Caco-2 (cell line): Measurements from ENCODE around the gene NUTM2G. TPM values are rescaled to one million over a fixed set of nuclear protein-coding genes. Genes with fewer than 3 reads are reported as not detected.
"Not testable (repeated sequence)": the region's sequence is repeated elsewhere in the genome, so short reads cannot be mapped to it uniquely, and the experiment has no call there.

Experiments used
- BruUV-seq: library from RNA; stranded (reverse); fragments of 400-500 nt; replicated peaks from 2 replicates; lab custom pipeline; 2021; lab: Mats Ljungman, UMichigan
- CTCF ChIA-PET: fragments of 300-600 bp; sonication (Branson Sonifier 250); formaldehyde crosslinking; loops from one replicate; lab custom pipeline; 2022; ENCODE audit warnings: antibody characterized with exemption; lab: Charles Lee
- POLR2A ChIA-PET: fragments of 300-600 bp; sonication (Branson Sonifier 250); formaldehyde crosslinking; loops from one replicate; lab custom pipeline; 2022; ENCODE audit warnings: antibody characterized with exemption; lab: Charles Lee
- DNase-seq, 2 experiments: peaks; one replicate each; pipeline versions ENCODE4 v3.0.0 to v3.0.0-alpha.2; 2020 to 2022
- H3K27me3 ChIP-seq: replicated peaks from 2 replicates; pipeline ENCODE4 v1.6.0; 2011; ENCODE audit warnings: low read length; ENCODE audit not compliant: control insufficient read depth, insufficient read depth
- H3K36me3 ChIP-seq: 2 replicates; pipeline ENCODE4 v1.5.1; 2011; ENCODE audit warnings: low read length; ENCODE audit not compliant: control insufficient read depth, insufficient read depth
- H3K4me1 ChIP-seq: fragments of 250-450 bp; sonication (Bioruptor Pico); 2 replicates; pipeline ENCODE4 v1.5.1; 2020; ENCODE audit warnings: mild to moderate bottlenecking
- H3K4me3 ChIP-seq: 2 replicates; pipeline ENCODE4 v1.5.1; 2011; ENCODE audit warnings: low read depth, mild to moderate bottlenecking, control low read depth, low read length
- H3K9me3 ChIP-seq: fragments of 250-450 bp; sonication (Bioruptor Pico); 2 replicates; pipeline ENCODE4 v1.5.1; 2020; ENCODE audit warnings: mild to moderate bottlenecking, moderate library complexity
- H3K27ac Mint-ChIP-seq: one replicate; pipeline ENCODE4 v1.8.0; 2022; ENCODE audit warnings: mixed read lengths; ENCODE audit not compliant: unreplicated experiment
- H3K27me3 Mint-ChIP-seq: one replicate; pipeline ENCODE4 v1.8.0; 2022; ENCODE audit warnings: mixed read lengths; ENCODE audit not compliant: insufficient read depth, unreplicated experiment
- H3K36me3 Mint-ChIP-seq: one replicate; pipeline ENCODE4 v1.8.0; 2022; ENCODE audit warnings: mild to moderate bottlenecking, mixed read lengths; ENCODE audit not compliant: insufficient read depth, unreplicated experiment
- H3K4me1 Mint-ChIP-seq: one replicate; pipeline ENCODE4 v1.8.0; 2022; ENCODE audit warnings: low read depth, mixed read lengths; ENCODE audit not compliant: unreplicated experiment
- H3K4me3 Mint-ChIP-seq: one replicate; pipeline ENCODE4 v1.8.0; 2022; ENCODE audit warnings: mild to moderate bottlenecking, moderate library complexity, mixed read lengths; ENCODE audit not compliant: unreplicated experiment
- H3K9me3 Mint-ChIP-seq: one replicate; pipeline ENCODE4 v1.8.0; 2022; ENCODE audit warnings: mixed read lengths; ENCODE audit not compliant: unreplicated experiment
- intact Hi-C: fragments of 100-400 bp; cut with micrococcal nuclease; formaldehyde crosslinking; loops from one replicate; pipeline ENCODE4 v1.10.0; 2022; ENCODE audit not compliant: unreplicated experiment
- total RNA-seq: library from RNA; stranded (reverse); gene quantifications from 2 replicates; pipeline ENCODE4 v1.2.3, GENCODE V29; 2022

The NUTM2G gene
- total RNA-seq, 1 experiment from 2014 or later, result not detected

- H3K36me3 Mint-ChIP-seq, POLR2A ChIA-PET, H3K4me3 ChIP-seq, H3K27me3 ChIP-seq, BruUV-seq, H3K36me3 ChIP-seq, DNase-seq, H3K27ac Mint-ChIP-seq, H3K4me1 Mint-ChIP-seq, H3K4me1 ChIP-seq, H3K9me3 Mint-ChIP-seq, H3K27me3 Mint-ChIP-seq, intact Hi-C loops, H3K4me3 Mint-ChIP-seq, H3K9me3 ChIP-seq, CTCF ChIA-PET: not testable (repeated sequence)
Observed at GRCh38 chr9:96942181-96942580, 13.5 kb downstream of the NUTM2G start.

DNA sequence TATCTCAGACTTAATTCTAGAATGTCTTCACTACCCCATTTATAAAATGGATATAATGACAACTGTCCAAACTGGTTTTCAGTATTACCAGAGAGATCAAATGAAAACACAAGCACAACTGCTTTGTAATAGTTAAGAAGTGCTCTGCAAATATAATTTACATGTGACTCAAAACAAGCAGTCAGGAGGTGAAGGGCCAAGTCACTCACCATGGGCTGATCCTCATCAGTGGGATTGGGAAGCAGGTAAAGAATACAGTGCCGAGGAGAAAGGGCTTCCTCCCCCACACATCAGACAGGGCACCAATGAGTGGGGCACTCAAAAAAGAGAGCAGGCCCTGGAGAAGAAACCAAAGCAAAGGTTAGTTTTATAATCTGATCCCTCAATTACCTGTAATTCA lies 20.7 kb downstream of the NUTM2G start:
- H3K27ac Mint-ChIP-seq, H3K4me1 ChIP-seq, H3K4me1 Mint-ChIP-seq, H3K27me3 ChIP-seq, H3K4me3 Mint-ChIP-seq, CTCF ChIA-PET, intact Hi-C loops, POLR2A ChIA-PET, BruUV-seq, DNase-seq, H3K9me3 ChIP-seq, H3K4me3 ChIP-seq, H3K9me3 Mint-ChIP-seq, H3K27me3 Mint-ChIP-seq, H3K36me3 ChIP-seq: not testable (repeated sequence)
- H3K36me3 Mint-ChIP-seq, result peaks cover 18% of the 10 kb centered on the region

- H3K27me3 ChIP-seq, H3K9me3 Mint-ChIP-seq, POLR2A ChIA-PET, H3K36me3 ChIP-seq, H3K4me3 Mint-ChIP-seq, H3K27ac Mint-ChIP-seq, intact Hi-C loops, DNase-seq, CTCF ChIA-PET, H3K4me3 ChIP-seq, H3K4me1 ChIP-seq, H3K27me3 Mint-ChIP-seq, H3K9me3 ChIP-seq, BruUV-seq, H3K4me1 Mint-ChIP-seq: not testable (repeated sequence)
- peaks cover 18% of the 10 kb centered on the region for H3K36me3 Mint-ChIP-seq
Observed at GRCh38 chr9:96950539-96950938, 21.9 kb downstream of the NUTM2G start.

GRCh38 chr9:96967591-96967990 lies 38.9 kb downstream of the NUTM2G start:
- H3K9me3 Mint-ChIP-seq, H3K4me1 Mint-ChIP-seq, H3K4me3 Mint-ChIP-seq, H3K4me1 ChIP-seq, intact Hi-C loops, H3K27ac Mint-ChIP-seq, POLR2A ChIA-PET, H3K9me3 ChIP-seq, H3K4me3 ChIP-seq, DNase-seq, H3K27me3 Mint-ChIP-seq, CTCF ChIA-PET, H3K36me3 ChIP-seq, BruUV-seq, H3K27me3 ChIP-seq: not testable (repeated sequence)
- H3K36me3 Mint-ChIP-seq, result peaks cover 16% of the 10 kb centered on the region

DNA sequence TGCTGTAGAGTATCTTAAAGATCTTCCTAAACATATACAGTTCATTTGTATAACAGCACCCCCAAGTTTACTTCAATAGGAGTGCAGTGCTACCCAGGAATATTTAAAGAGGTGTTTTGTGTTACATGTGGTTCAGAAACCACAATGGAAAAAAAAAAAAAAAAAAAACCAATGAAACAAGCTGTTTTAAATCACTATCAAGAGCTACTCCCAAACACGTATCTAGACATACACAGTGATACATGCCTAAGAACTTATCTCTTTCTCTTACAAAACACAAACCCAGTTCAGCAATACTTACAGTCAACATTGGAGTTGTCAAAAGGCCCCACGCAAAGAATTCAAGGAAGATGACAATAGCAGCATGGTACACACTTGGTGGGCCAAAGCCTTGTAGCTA lies 43.9 kb downstream of the NUTM2G start:
- POLR2A ChIA-PET, result interaction anchor here (0.6 kb wide), 1 partner anchor 97 kb away, joined by 6 read pairs; no protein-coding TSS in a partner anchor
- intact Hi-C loops, CTCF ChIA-PET, H3K9me3 ChIP-seq, H3K36me3 Mint-ChIP-seq, H3K4me3 Mint-ChIP-seq, H3K27me3 Mint-ChIP-seq, H3K27me3 ChIP-seq, H3K4me1 ChIP-seq, H3K4me1 Mint-ChIP-seq, H3K36me3 ChIP-seq, DNase-seq, BruUV-seq, H3K27ac Mint-ChIP-seq, H3K9me3 Mint-ChIP-seq, H3K4me3 ChIP-seq: not testable (repeated sequence)

DNA sequence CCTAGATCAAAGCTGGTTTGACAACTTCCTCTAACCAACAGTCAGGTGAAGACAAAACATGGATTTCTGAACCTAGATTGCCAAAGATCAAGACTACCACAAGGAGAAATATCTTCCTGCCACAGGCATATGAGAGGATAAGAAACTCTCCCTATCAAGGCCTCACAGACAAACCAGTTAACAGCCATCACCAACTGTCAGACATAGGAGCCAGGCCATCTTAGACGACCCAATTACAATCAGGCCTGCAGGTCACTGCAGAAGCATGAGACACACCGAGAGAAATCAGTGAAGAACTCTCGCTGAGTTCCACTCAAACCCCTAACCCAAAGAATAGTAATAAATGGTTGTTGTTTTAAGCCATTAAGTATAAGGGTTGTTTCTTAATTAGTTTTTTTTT lies 45.4 kb downstream of the NUTM2G start:
- H3K4me3 ChIP-seq, CTCF ChIA-PET, H3K4me1 ChIP-seq, H3K27ac Mint-ChIP-seq, H3K27me3 Mint-ChIP-seq, H3K9me3 Mint-ChIP-seq, H3K4me1 Mint-ChIP-seq, BruUV-seq, H3K9me3 ChIP-seq, H3K27me3 ChIP-seq, intact Hi-C loops, H3K4me3 Mint-ChIP-seq, POLR2A ChIA-PET, H3K36me3 ChIP-seq, DNase-seq: not testable (repeated sequence)
- H3K36me3 Mint-ChIP-seq, result peaks cover 11% of the 10 kb centered on the region

- H3K27me3 Mint-ChIP-seq, H3K4me1 Mint-ChIP-seq, BruUV-seq, H3K4me3 Mint-ChIP-seq, H3K9me3 ChIP-seq, H3K27ac Mint-ChIP-seq, CTCF ChIA-PET, H3K36me3 ChIP-seq, H3K36me3 Mint-ChIP-seq, H3K4me3 ChIP-seq, intact Hi-C loops, H3K9me3 Mint-ChIP-seq, POLR2A ChIA-PET, DNase-seq, H3K27me3 ChIP-seq, H3K4me1 ChIP-seq: not testable (repeated sequence)
Observed at GRCh38 chr9:96983496-96984122, 55.0 kb downstream of the NUTM2G start.
